Articular chondrocyte of knee joint (primary cell): ENCODE data around the gene TICAM1. TPM values are rescaled to one million over a fixed set of nuclear protein-coding genes. Genes with fewer than 3 reads are reported as not detected.

Experiments used
- small RNA-seq: library from RNA; depleted of rRNA; stranded (forward); fragments of <200 nt; gene quantifications from one replicate; pipeline ENCODE3, GENCODE V24; 2012
- total RNA-seq: library from RNA; depleted of rRNA; stranded (reverse); fragments of >200 nt; gene quantifications from 2 replicates; pipeline ENCODE4 v1.2.3, GENCODE V29; 2012

The TICAM1 gene
- 1.7 and 1.8 TPM in 2 replicates for total RNA-seq

DNA sequence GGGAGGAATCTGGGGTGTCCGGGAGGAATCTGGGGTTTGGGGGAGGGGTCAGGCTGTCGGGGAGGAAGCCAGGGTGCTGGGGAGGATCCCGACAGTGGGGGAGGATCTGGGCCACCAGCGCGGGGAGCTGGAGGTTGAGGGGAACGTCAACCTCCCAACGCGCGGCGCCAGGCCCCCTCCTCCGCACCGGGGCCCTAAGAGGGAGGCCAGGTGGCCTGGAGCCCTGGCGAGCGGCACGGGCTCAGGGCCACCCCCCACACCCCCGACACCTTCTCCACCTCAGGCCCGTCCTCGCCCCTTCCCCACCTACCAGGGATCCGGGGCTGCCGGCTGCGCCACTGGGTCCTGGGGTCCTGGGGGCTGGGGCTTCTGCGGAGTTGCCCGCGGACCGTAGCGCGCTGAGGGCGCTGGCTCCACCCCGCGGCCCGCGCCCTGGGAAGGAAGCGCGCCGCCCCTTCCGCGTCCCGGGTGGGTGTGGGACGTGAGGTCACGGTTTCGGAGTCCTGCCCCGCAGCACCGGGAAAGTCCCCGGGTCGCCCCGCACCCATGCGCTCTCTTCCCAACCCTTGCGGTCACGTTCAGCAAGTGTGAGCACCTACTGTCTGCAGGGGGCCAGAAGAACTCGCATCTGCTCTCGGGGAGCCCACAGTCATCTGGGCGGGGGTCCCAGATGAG is at the start of gene TICAM1:
Gene TICAM1 (minus strand): TSS at position 409 of the 675 bp plus-strand sequence. CDS start 13,335 bp downstream, outside the sequence.

DNA sequence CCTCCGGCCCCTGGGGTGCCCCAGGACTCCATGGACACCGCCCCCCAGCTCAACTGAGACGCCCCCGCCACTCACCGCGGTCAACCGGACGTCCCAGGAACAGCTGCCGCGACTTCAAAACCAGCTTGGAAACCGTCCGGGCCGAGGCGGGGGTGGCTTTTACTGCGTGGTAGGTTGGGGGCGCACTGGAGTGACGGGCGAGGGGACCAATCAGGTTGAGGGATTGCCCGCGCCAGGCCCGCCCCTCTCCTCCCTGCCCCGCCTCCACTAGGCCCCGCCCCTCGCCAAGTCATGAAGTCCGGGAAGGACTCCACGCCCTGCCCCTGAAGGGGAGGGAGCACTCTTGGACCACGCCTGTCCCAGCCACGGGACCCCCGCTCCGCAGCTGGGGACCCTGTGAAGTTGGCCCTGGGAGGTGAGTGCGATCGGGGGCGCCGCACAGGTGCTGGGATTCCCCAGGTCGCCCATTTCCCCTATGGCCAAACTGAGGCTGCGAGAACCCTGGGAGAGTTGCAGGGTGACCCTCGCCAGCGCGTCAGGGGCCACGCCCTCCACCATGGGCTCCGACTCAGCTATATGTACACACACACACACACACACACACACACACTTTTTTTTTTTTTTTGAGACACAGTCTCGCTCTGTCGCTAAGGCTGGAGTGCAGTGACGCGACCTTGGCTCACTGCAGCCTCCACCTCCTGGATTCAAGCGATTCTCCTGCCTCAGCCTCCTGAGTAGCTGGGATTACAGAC is 36.2 kb upstream of the TICAM1 start, which contains the start of gene PLIN3:
Gene PLIN3 (minus strand): TSS at position 134 of the 752 bp plus-strand sequence. CDS start 6,273 bp downstream, outside the sequence.

DNA sequence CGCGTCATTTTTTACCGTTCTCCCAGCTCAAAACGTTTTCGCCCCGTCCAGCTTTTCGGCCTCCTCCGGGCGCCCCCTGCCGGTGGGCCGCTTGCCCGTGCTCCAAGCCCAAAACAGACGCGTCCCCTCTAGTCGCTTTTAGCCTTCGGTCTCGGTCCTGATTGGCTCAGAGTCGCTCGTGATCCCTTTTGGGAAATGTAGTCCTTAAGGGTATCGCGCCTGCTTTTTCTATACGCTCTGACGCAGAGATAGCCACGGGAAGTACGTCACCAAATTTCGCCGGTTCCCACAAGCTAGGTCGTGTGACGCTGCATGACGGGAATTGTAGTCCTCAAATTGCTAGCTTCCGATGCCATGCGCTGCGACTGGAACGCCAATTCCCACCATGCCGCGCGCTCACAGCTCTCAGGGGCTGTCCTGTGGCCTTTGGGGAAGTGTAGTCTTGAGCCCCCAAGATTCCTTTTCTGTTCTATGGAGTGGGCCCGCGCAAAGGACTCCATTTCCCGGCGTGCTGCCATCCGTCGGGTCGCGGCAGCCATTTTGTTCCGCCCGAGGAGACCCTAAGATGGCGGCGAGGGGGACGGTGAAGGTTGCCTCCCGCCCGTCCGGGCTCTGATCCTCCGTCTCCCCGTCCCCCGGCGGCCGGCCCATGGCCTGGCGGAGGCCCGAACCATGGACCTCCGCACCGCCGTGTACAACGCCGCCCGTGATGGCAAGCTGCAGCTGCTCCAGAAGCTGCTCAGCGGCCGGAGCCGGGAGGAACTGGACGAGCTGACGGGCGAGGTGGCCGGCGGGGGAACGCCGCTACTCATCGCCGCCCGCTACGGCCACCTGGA is 40.1 kb downstream of the TICAM1 start, which contains the start of gene FEM1A:
Gene FEM1A (plus strand): TSS at position 552 of the 836 bp plus-strand sequence. CDS start 121 bp downstream, at position 673.

Small RNAs within 50 kb of the gene (small RNA-seq; reads per million reads assigned to genes)
- not detected for gene MIR7-3

Other genes starting within 250 kb of the TICAM1 start
- 1.6 and 1.8 TPM in 2 replicates for gene TNFAIP8L1, start 192.2 kb downstream of the TICAM1 start, total RNA-seq
- gene MYDGF, start 161.4 kb downstream of the TICAM1 start, total RNA-seq = 133 and 176 TPM in 2 replicates
- 31.2 and 42.4 TPM in 2 replicates for gene DPP9, start 107.9 kb downstream of the TICAM1 start, total RNA-seq
- gene FEM1A, start 40.0 kb downstream of the TICAM1 start, total RNA-seq = 8.4 and 8.5 TPM in 2 replicates
- gene PLIN3, start 36.0 kb upstream of the TICAM1 start, total RNA-seq = 265 and 328 TPM in 2 replicates
- 0.11 TPM in 1 of 2 replicates, not detected in the other for gene ARRDC5, start 71.2 kb upstream of the TICAM1 start, total RNA-seq
- 13.2 and 17.9 TPM in 2 replicates for gene UHRF1, start 77.8 kb upstream of the TICAM1 start, total RNA-seq
- 21.2 and 23.6 TPM in 2 replicates for gene KDM4B, start 137.4 kb upstream of the TICAM1 start, total RNA-seq